ENCODE results near the gene GREB1.

Gene GREB1

DNA sequence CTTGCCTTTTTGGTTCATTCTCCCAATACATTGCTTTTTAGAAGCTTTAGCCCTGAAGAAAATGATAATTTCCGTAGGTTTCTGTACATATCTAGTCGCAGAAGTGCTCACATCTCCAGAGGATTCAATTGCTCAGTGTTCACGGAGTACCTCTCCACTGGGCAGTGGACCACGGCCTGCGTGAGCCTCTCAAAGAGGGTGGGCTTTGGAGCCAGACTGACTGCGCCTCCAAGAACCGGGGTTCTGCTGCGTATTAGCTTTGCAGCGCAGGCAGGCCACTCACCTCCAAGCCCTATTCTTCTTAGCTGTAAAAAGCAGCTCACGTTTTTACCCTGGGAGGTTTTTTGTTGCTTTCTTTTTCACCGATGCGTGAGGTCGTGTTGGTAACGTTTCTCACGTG, 100.7 kb downstream of the GREB1 start:
- TF ChIP-seq, protein P1, sequence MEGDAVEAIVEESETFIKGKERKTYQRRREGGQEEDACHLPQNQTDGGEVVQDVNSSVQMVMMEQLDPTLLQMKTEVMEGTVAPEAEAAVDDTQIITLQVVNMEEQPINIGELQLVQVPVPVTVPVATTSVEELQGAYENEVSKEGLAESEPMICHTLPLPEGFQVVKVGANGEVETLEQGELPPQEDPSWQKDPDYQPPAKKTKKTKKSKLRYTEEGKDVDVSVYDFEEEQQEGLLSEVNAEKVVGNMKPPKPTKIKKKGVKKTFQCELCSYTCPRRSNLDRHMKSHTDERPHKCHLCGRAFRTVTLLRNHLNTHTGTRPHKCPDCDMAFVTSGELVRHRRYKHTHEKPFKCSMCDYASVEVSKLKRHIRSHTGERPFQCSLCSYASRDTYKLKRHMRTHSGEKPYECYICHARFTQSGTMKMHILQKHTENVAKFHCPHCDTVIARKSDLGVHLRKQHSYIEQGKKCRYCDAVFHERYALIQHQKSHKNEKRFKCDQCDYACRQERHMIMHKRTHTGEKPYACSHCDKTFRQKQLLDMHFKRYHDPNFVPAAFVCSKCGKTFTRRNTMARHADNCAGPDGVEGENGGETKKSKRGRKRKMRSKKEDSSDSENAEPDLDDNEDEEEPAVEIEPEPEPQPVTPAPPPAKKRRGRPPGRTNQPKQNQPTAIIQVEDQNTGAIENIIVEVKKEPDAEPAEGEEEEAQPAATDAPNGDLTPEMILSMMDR (IDR thresholded peaks at IDR 0.05; ENCODE audit: insufficient read depth, low read depth, low read length, missing control alignments) = no peak
- no peak for DNase-seq (ENCODE audit: low read depth)
- no peak overlapping the region for H3K4me3 ChIP-seq (ENCODE audit: low read depth, low read length)

DNA sequence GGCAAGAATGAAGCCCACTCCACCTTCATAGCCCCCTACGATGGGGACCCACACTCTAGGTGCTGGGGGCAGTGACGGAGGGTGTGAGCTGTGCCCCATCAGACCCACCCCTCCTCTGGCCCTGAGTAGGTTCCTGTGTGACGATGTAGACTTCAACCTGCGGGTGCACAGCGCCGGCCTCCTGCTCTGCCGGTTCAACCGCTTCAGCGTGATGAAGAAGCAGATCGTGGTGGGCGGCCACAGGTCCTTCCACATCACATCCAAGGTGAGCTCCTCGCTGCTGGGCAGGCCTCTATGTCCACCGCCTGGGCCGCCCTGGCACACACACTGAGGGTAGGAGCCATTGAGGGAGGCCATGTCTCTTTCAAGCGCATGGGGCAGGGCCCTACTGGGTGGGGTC, 101.3 kb downstream of the GREB1 start:
- no peak overlapping the region for H3K4me3 ChIP-seq (ENCODE audit: low read depth, low read length)
- TF ChIP-seq, protein P1 (IDR thresholded peaks at IDR 0.05; ENCODE audit: insufficient read depth, low read depth, low read length, missing control alignments) = no peak

DNA sequence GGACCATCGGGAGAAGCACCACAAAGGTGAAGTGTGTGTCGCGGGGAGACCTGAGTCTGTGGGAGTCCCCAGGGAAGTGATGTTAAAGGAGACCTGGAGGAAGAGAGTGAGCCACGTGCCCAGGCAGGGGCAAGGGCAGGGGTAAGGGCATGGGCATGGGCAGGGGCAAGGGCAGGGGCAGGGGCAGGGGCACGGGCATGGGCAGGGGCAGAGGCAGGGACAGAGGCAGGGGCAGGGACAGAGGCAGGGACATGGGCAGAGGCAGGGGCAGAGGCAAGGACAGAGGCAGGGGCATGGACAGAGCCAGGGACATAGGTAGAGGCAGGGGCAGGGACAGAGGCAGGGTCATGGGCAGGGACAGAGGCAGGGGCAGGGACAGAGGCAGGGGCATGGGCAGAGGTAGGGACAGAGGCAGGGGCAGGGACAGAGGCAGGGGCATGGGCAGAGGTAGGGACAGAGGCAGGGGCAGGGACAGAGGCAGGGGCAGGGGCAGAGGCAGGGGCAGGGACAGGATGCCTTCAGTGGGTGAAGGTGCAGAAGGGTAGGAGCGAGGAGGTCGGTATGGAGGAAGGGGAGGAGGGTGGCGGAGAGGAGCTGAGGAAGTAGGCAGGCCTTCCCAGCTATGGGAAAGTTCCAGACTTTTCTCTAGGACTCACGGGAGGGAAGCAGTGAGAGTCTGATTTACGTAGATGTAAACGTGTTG, 102.9 kb downstream of the GREB1 start:
- no peak overlapping the region for H3K4me3 ChIP-seq (ENCODE audit: low read depth, low read length)
- TF ChIP-seq, protein P1 (IDR thresholded peaks at IDR 0.05; ENCODE audit: insufficient read depth, low read depth, low read length, missing control alignments) = no peak

More for the DNA sequence above, 101.3 kb downstream of the GREB1 start:
- DNase-seq (ENCODE audit: low read depth) = no peak

DNA sequence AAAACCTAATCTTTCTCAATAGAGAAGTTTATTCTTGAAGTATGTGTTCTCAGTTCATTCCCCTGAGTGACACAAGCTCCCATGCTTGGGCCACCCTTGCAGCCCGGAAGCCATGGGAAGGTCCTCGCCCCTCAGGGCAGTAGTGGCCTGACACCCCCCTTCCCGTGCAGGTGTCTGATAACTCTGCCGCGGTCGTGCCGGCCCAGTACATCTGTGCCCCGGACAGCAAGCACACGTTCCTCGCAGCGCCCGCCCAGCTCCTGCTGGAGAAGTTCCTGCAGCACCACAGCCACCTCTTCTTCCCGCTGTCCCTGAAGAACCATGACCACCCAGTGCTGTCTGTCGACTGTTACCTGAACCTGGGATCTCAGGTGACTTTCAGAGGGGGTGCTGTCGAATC, 103.7 kb downstream of the GREB1 start:
- no peak for DNase-seq (ENCODE audit: low read depth)
- no peak overlapping the region for H3K4me3 ChIP-seq (ENCODE audit: low read depth, low read length)
- TF ChIP-seq, protein P1 (IDR thresholded peaks at IDR 0.05; ENCODE audit: insufficient read depth, low read depth, low read length, missing control alignments) = no peak

More for the DNA sequence above, 102.9 kb downstream of the GREB1 start:
- no peak for DNase-seq (ENCODE audit: low read depth)

DNA sequence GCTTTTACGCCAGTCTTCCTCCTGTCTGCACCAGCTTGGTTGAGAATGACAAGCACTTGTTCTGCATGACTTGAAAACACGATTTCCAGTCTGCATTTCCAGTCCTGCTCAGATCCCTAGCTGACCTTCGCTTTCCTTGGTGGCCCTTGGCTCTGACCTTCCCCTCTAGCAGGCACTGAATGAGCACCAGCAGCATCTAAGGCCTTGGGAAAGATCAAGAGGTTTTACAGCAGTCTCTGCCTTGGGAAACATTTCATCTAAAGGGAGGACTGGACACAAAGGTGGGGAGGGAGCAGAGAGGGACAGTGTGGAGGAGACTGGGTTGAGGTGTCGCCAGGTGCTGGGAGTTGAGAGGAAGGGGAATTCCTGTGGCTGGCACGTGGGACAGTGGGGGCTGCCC, 105.7 kb downstream of the GREB1 start:
- no peak for DNase-seq (ENCODE audit: low read depth)
- no peak overlapping the region for H3K4me3 ChIP-seq (ENCODE audit: low read depth, low read length)
- TF ChIP-seq, protein P1 (IDR thresholded peaks at IDR 0.05; ENCODE audit: insufficient read depth, low read depth, low read length, missing control alignments) = no peak

DNA sequence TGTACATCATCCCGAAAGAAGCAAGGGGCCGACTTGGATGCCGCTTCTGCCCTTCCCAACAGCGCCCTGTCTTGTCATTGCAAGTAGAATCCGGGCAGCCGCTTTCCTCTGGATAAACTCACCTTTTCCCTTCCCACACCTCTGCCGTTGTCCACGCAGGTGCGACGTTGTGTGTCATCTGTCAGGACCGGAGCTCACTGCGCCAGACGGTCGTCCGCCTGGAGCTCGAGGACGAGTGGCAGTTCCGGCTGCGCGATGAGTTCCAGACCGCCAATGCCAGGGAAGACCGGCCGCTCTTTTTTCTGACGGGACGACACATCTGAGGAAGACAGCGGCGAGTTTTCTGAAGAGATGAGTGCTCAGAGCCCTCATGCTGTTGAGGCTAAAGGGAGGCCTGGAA, 106.3 kb downstream of the GREB1 start:
- no peak overlapping the region for H3K4me3 ChIP-seq (ENCODE audit: low read depth, low read length)
- no peak for DNase-seq (ENCODE audit: low read depth)
- TF ChIP-seq, protein P1 (IDR thresholded peaks at IDR 0.05; ENCODE audit: insufficient read depth, low read depth, low read length, missing control alignments) = no peak

DNA sequence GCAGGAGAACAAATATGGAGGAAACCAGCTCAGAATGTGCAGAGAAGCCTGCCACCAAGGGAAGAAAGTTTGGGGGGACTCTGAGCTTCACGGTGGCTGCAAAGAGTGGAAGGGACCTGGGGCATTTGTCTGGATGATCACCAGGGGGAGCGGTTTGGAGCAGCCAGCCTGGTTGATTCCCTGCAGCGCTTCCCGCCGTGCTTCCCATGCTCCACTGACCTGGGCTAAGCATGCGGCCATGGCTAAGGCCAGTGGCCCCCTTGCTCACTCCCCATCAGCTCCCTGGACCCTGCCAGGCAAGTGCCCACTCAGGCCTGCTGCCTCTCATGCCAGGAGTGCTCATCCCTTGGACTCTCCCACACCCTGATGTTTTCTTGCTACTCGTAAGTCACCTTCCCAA, 109.1 kb downstream of the GREB1 start:
- no peak overlapping the region for H3K4me3 ChIP-seq (ENCODE audit: low read depth, low read length)

More for the DNA sequence above, 109.1 kb downstream of the GREB1 start:
- DNase-seq (ENCODE audit: low read depth) = no peak
- TF ChIP-seq, protein P1 (IDR thresholded peaks at IDR 0.05; ENCODE audit: insufficient read depth, low read depth, low read length, missing control alignments) = no peak

Measured in GM12865 (cell line).